Duodenal mucosa (tissue), 2 donors: ENCODE results near the gene MTG2.

ENCODE experiments used
- H3K27ac ChIP-seq: one replicate; pipeline ENCODE4 v1.7.0; 2013; ENCODE audit warnings: low read depth, low read length
- H3K27me3 ChIP-seq, 2 donors: one replicate each; pipeline ENCODE4 v1.7.0; 2013; ENCODE audit warnings: low read length in 2 of 2, control low read depth in 1 of 2; ENCODE audit not compliant: insufficient read depth in 2 of 2, control insufficient read depth in 1 of 2
- H3K36me3 ChIP-seq, 2 donors: one replicate each; pipeline ENCODE4 v1.7.0; 2013; ENCODE audit warnings: low read length in 2 of 2, control low read depth in 1 of 2; ENCODE audit not compliant: insufficient read depth in 2 of 2, control insufficient read depth in 1 of 2
- H3K4me1 ChIP-seq, 2 donors: one replicate each; pipeline ENCODE4 v1.7.0; 2013; ENCODE audit warnings: low read length in 2 of 2, control low read depth in 1 of 2; ENCODE audit not compliant: insufficient read depth in 2 of 2, control insufficient read depth in 1 of 2
- H3K4me3 ChIP-seq, 2 donors: one replicate each; pipeline ENCODE4 v1.7.0; 2013; ENCODE audit warnings: low read length in 2 of 2, low read depth in 1 of 2
- H3K9ac ChIP-seq, 2 donors: one replicate each; pipeline ENCODE4 v1.7.0; 2013; ENCODE audit warnings: low read length in 2 of 2, low read depth in 1 of 2
- H3K9me3 ChIP-seq, 2 donors: one replicate each; pipeline ENCODE4 v1.7.0; 2013; ENCODE audit warnings: low read length in 2 of 2, control low read depth in 1 of 2; ENCODE audit not compliant: control insufficient read depth in 1 of 2

MTG2 gene

GRCh38 chr20:62226707-62227590 lies 44.1 kb downstream of the MTG2 start:
- H3K4me3 ChIP-seq, result no peak overlapping the region
- H3K36me3 ChIP-seq, result no peaks in the 10 kb centered on the region
- H3K4me1 ChIP-seq, result no peaks in the 10 kb centered on the region
- peaks cover 4 to 11% of the 10 kb centered on the region in 2 donors for H3K27me3 ChIP-seq
- no peaks in the 10 kb centered on the region for H3K9me3 ChIP-seq
- no peak overlapping the region for H3K9ac ChIP-seq
- no peak overlapping the region for H3K27ac ChIP-seq

GRCh38 chr20:62227591-62227976 lies 44.8 kb downstream of the MTG2 start:
- H3K36me3 ChIP-seq, result no peaks in the 10 kb centered on the region
- H3K27ac ChIP-seq, result no peak overlapping the region
- peaks cover 0 to 11% of the 10 kb centered on the region in 2 donors for H3K27me3 ChIP-seq
- H3K4me1 ChIP-seq, result no peaks in the 10 kb centered on the region
- no peak overlapping the region for H3K9ac ChIP-seq
- no peaks in the 10 kb centered on the region for H3K9me3 ChIP-seq
- no peak overlapping the region for H3K4me3 ChIP-seq

GRCh38 chr20:62227977-62228958 lies 45.4 kb downstream of the MTG2 start:
- Histone ChIP-seq H3K9ac (no peak overlapping the region), H3K9me3 (no peaks in the 10 kb centered on the region), H3K4me3 (no peak overlapping the region), H3K27ac (no peak overlapping the region), H3K36me3 (no peaks in the 10 kb centered on the region), H3K4me1 (no peaks in the 10 kb centered on the region), H3K27me3 (peaks cover 0 to 8% of the 10 kb centered on the region in 2 donors)

- H3K4me3 ChIP-seq, result no peak overlapping the region
- no peaks in the 10 kb centered on the region for H3K4me1 ChIP-seq
- H3K9me3 ChIP-seq, result no peaks in the 10 kb centered on the region
- no peak overlapping the region for H3K9ac ChIP-seq
- peaks cover 0 to 4% of the 10 kb centered on the region in 2 donors for H3K27me3 ChIP-seq
- H3K27ac ChIP-seq, result no peak overlapping the region
- H3K36me3 ChIP-seq, result no peaks in the 10 kb centered on the region
Measured at GRCh38 chr20:62228982-62229545, 46.2 kb downstream of the MTG2 start.

- Histone ChIP-seq H3K9me3 (no peaks in the 10 kb centered on the region), H3K36me3 (no peaks in the 10 kb centered on the region), H3K4me3 (no peak overlapping the region), H3K27me3 (peaks cover 0 to 4% of the 10 kb centered on the region in 2 donors), H3K4me1 (no peaks in the 10 kb centered on the region), H3K27ac (no peak overlapping the region), H3K9ac (no peak overlapping the region)
Measured at GRCh38 chr20:62229667-62230066, 46.8 kb downstream of the MTG2 start.

- Histone ChIP-seq H3K9ac (no peak overlapping the region), H3K36me3 (no peaks in the 10 kb centered on the region), H3K27me3 (peaks cover 0 to 4% of the 10 kb centered on the region in 2 donors), H3K27ac (no peak overlapping the region), H3K4me3 (no peak overlapping the region), H3K4me1 (no peaks in the 10 kb centered on the region), H3K9me3 (no peaks in the 10 kb centered on the region)
Measured at GRCh38 chr20:62230276-62230675, 47.4 kb downstream of the MTG2 start.

- Histone ChIP-seq H3K9me3 (no peaks in the 10 kb centered on the region), H3K36me3 (no peaks in the 10 kb centered on the region), H3K4me3 (no peak overlapping the region), H3K4me1 (no peaks in the 10 kb centered on the region), H3K27me3 (peaks cover 0 to 4% of the 10 kb centered on the region in 2 donors), H3K27ac (no peak overlapping the region), H3K9ac (no peak overlapping the region)
Measured at GRCh38 chr20:62230696-62231095, 47.9 kb downstream of the MTG2 start.

GRCh38 chr20:62231292-62231691 lies 48.5 kb downstream of the MTG2 start:
- no peak overlapping the region for H3K9ac ChIP-seq
- H3K4me3 ChIP-seq, result no peak overlapping the region
- H3K36me3 ChIP-seq, result no peaks in the 10 kb centered on the region
- H3K4me1 ChIP-seq, result no peaks in the 10 kb centered on the region
- H3K27me3 ChIP-seq, result no peaks in the 10 kb centered on the region
- H3K9me3 ChIP-seq, result no peaks in the 10 kb centered on the region
- no peak overlapping the region for H3K27ac ChIP-seq

GRCh38 chr20:62232194-62232593 lies 49.4 kb downstream of the MTG2 start:
- no peak overlapping the region for H3K27ac ChIP-seq
- no peaks in the 10 kb centered on the region for H3K36me3 ChIP-seq
- H3K27me3 ChIP-seq, result no peaks in the 10 kb centered on the region
- no peak overlapping the region for H3K9ac ChIP-seq
- H3K9me3 ChIP-seq, result no peaks in the 10 kb centered on the region
- H3K4me1 ChIP-seq, result no peaks in the 10 kb centered on the region
- no peak overlapping the region for H3K4me3 ChIP-seq
